Immature natural killer cell (primary cell): ENCODE data around the gene JTB. TPM values are rescaled to one million over a fixed set of nuclear protein-coding genes. Genes with fewer than 3 reads are reported as not detected.

ENCODE experiments used
- DNase-seq, 3 donors: peaks; one replicate each; pipeline ENCODE4 v3.0.0; 2022; ENCODE audit warnings: mixed read lengths in 1 of 3
- H3K27ac Mint-ChIP-seq, 6 donors: one replicate each; pipeline ENCODE4 v1.8.0; 2020; ENCODE audit warnings: mixed read lengths in 6 of 6, mild to moderate bottlenecking in 5 of 6, inconsistent platforms in 4 of 6, moderate library complexity in 3 of 6
- H3K27me3 Mint-ChIP-seq, 3 donors: one replicate each; pipeline ENCODE4 v1.8.0; 2020 to 2021; ENCODE audit warnings: low read depth in 3 of 3, mild to moderate bottlenecking in 3 of 3, mixed read lengths in 3 of 3, moderate library complexity in 3 of 3, inconsistent platforms in 1 of 3
- H3K36me3 Mint-ChIP-seq, 3 donors: one replicate each; pipeline ENCODE4 v1.8.0; 2020; ENCODE audit warnings: mixed read lengths in 3 of 3, inconsistent platforms in 2 of 3, mild to moderate bottlenecking in 2 of 3
- H3K4me1 Mint-ChIP-seq, 2 donors: one replicate each; pipeline ENCODE4 v1.8.0; 2020; ENCODE audit warnings: inconsistent platforms in 2 of 2, mild to moderate bottlenecking in 2 of 2, mixed read lengths in 2 of 2, moderate library complexity in 1 of 2
- H3K4me3 Mint-ChIP-seq, 5 donors: one replicate each; pipeline ENCODE4 v1.8.0; 2020; ENCODE audit warnings: mild to moderate bottlenecking in 5 of 5, mixed read lengths in 5 of 5, inconsistent platforms in 3 of 5, moderate library complexity in 3 of 5
- H3K9me3 Mint-ChIP-seq, 6 donors: one replicate each; pipeline ENCODE4 v1.8.0; 2020; ENCODE audit warnings: mild to moderate bottlenecking in 6 of 6, mixed read lengths in 6 of 6, inconsistent platforms in 4 of 6, moderate library complexity in 3 of 6
- polyA plus RNA-seq, 3 donors: library from polyadenylated mRNA; unstranded; fragments of 300-500 nt; fragmentation: Illumina TruSeq; gene quantifications; one replicate each; pipeline ENCODE4 v1.2.3, GENCODE V29; 2021

JTB gene
- polyA plus RNA-seq, 3 donors from 2014 or later: 365 to 460 (median 440) TPM

DNA sequence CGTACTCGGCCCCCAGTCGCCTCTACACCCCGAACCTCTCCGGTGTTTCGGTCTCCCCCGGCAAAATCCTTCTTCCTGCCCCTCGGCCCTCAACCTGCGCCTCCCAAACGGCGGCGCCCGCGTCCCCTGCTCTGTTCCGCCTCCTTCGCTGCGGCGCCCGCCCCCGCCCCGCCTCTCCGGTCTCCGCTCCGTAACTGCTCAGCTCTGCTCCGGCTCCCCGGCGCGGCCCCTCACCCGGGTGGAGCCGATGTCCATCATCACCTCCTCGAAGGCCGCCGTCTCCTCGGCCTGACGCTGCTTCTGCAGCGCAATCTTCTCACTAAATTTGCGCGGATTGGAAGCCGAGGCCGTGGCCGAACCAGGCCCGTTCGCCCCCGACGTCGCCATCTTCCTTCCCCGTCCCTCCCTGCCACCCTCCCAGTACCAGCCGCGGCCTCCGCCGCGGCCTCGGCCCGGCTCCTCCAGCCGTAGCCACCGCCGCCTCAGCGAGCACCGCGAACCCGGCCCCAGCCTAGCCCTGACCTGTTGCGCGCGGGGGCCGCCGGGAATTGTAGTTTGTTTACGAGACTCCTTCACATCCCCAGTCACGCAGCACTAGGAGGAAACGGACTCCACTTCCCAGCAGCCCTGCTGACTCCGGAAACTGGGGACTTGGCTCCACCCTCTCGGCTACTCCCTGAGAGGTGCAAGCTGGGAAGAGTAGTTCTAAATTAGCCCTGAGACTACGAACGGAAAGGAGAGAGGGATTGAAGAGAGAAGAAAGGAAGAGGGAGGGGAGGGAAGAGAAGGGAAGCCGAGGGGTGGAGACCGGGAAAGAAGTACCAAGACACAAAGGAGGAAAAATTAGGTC is 19.1 kb downstream of the JTB start, which contains the start of gene CRTC2:
CRTC2 (minus strand) TSS at position 502 of the 850 bp plus-strand sequence; CDS start at position 387, 115 bp downstream.
- peak within 1 kb of the TSS; percentile 91 to 99 (median 96) for H3K4me3 Mint-ChIP-seq
- H3K36me3 Mint-ChIP-seq: peaks cover 0 to 15% (median 6%) of the 10 kb centered on the region in 3 donors
- DNase-seq: peak; percentile 95 to 96 (median 96)
- peaks cover 57 to 64% of the 10 kb centered on the region in 2 donors for H3K4me1 Mint-ChIP-seq
- no peaks in the 10 kb centered on the region for H3K9me3 Mint-ChIP-seq
- peak within 1 kb of the TSS; percentile 94 to 98 (median 96) for H3K27ac Mint-ChIP-seq
- H3K27me3 Mint-ChIP-seq: peaks cover 0 to 10% (median 5%) of the 10 kb centered on the region in 3 donors

DNA sequence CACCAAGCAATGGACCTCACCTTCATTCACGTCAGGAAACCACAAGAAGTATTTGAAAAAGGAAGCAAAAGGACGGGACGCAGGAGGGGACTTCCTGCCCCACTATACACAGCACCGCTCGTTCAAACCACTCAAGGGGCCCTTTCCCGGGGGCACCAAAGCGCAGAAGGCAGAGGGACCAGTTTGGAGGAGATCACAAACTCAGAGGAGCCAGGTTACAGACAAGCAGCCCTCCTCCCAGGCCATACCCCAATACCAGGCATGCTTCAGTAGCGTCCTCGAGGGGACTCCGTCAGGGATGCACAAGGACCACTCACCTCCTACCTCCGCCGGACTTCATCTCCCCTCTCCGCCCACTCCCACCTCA is 19.7 kb downstream of the JTB start:
- DNase-seq: peak; percentile 51 to 68 (median 57)
- Mint-ChIP-seq H3K27ac (peak overlapping the region; percentile 94 to 98 (median 96)), H3K4me3 (peak overlapping the region; percentile 91 to 99 (median 96)), H3K9me3 (no peaks in the 10 kb centered on the region), H3K4me1 (peaks cover 52 to 58% of the 10 kb centered on the region in 2 donors), H3K36me3 (peaks cover 0 to 17% (median 6%) of the 10 kb centered on the region in 3 donors), H3K27me3 (peaks cover 0 to 8% (median 5%) of the 10 kb centered on the region in 3 donors)

DNA sequence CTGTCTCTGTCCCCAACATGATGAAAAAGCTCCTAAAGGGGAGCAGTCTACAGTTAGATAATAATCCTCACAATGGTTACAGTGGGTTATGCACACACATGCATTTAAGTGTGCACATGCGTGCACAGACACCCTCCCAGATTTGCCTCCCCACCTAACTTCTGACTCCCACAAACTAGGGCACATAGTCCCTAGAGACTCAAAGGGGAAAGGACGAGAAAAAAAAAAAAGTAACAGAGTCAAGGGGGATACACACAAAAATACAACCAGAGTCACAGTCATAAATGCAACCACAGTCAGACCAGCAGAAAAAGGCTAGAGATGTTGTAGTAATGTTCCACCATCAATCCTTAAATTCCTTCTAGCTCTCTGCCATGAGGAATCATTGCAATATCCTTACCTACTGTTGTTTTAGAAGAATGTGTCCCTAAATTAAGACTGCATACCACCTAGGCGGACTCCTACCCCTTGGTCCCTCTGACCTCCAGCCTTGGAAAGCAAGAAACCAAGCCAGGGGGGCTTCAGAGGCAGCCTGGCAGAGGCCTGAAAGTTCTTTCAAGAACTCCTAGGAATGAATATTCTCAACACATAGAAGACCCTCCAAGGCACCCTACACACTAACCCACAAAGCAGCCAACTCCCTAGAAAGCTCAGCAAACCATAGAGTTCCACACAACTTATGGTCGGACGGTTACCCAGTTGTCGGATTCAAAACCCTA is 20.3 kb downstream of the JTB start:
- Mint-ChIP-seq H3K36me3 (peaks cover 0 to 18% (median 6%) of the 10 kb centered on the region in 3 donors), H3K27ac (peak overlapping the region; percentile 94 to 98 (median 96)), H3K27me3 (peaks cover 0 to 8% (median 5%) of the 10 kb centered on the region in 3 donors), H3K4me3 (peak overlapping the region; percentile 91 to 99 (median 96)), H3K9me3 (no peaks in the 10 kb centered on the region), H3K4me1 (peaks cover 47 to 52% of the 10 kb centered on the region in 2 donors)
- no peak for DNase-seq

DNA sequence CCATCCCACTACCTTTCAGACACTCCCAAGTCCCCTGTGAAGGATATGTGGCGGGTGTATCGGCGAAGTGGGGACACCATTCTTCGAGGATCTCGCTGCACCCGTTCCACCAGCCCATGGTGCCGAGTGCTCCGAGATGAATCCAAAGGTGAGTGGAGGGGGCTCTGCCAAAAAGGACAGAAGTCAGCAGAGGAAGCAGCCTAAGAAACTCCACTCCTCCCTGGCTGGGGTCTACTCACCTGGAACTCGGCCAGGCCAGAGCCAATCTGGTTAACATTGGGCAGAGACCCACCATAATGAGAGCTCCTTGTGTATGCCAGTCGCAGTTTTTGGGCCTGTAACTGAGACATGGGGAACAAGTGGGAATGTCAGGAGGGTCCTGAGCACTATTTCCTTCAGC is 22.6 kb downstream of the JTB start:
- H3K27ac Mint-ChIP-seq: peak overlapping the region in 1 of 6 donors; percentile 49
- peaks cover 40 to 48% of the 10 kb centered on the region in 2 donors for H3K4me1 Mint-ChIP-seq
- H3K4me3 Mint-ChIP-seq: no peak overlapping the region
- H3K36me3 Mint-ChIP-seq: peaks cover 10 to 31% (median 17%) of the 10 kb centered on the region in 3 donors
- H3K9me3 Mint-ChIP-seq: no peaks in the 10 kb centered on the region
- DNase-seq: no peak
- H3K27me3 Mint-ChIP-seq: peaks cover 0 to 11% (median 5%) of the 10 kb centered on the region in 3 donors

DNA sequence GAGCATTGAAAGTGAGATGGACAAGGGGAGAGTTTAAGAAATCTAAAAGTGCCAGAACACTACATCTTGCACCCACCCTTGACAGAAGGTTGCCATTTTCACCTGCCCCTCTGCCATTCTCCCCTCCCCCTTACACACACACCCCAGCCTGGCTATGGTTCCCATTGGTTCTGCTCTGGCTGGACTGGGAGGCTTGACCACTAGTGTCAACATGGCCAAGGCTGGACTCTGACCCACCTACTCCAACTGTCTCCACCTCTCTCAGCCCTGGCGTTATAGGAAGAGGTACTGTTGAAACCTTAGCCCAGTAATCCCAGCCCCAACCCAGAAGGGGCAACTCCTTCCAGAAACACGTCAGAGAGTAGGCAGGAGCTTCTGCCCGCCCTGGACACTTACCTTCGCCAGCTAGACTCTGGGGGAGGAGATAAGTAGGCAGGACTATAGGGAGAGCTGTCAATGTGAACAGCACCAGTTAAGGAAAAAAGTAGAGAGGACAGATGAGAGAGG is 23.6 kb downstream of the JTB start:
- Mint-ChIP-seq H3K27ac (peak overlapping the region in 5 of 6 donors; percentile 4 to 83 (median 43)), H3K4me3 (no peak overlapping the region), H3K4me1 (peaks cover 40 to 47% of the 10 kb centered on the region in 2 donors), H3K36me3 (peaks cover 10 to 31% (median 17%) of the 10 kb centered on the region in 3 donors), H3K9me3 (no peaks in the 10 kb centered on the region), H3K27me3 (peaks cover 0 to 11% (median 5%) of the 10 kb centered on the region in 3 donors)
- DNase-seq: no peak

DNA sequence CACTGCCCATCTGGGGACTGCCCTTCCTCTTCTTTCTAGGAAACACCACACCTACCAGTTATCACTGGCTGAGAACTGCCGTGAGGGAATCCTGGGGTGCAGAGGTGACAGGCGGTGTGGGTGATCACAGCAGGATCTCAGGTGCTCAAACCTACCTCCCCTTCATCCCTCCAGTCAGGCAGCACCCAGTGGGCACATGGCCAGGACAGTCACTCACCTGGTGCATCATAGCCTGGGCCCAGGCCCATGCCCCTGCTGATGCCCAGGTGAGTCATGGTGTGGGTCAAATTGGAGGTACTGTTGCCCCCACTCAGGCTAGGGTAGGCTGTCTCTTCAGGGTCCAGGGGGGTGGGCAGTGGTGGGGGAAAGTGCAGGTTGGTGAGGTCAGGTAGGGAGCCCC is 25.7 kb downstream of the JTB start:
- Mint-ChIP-seq H3K4me3 (no peak overlapping the region), H3K4me1 (peaks cover 33 to 34% of the 10 kb centered on the region in 2 donors), H3K27ac (no peak overlapping the region), H3K36me3 (peaks cover 10 to 36% (median 21%) of the 10 kb centered on the region in 3 donors), H3K27me3 (peaks cover 0 to 5% (median 3%) of the 10 kb centered on the region in 3 donors), H3K9me3 (no peaks in the 10 kb centered on the region)
- no peak for DNase-seq

DNA sequence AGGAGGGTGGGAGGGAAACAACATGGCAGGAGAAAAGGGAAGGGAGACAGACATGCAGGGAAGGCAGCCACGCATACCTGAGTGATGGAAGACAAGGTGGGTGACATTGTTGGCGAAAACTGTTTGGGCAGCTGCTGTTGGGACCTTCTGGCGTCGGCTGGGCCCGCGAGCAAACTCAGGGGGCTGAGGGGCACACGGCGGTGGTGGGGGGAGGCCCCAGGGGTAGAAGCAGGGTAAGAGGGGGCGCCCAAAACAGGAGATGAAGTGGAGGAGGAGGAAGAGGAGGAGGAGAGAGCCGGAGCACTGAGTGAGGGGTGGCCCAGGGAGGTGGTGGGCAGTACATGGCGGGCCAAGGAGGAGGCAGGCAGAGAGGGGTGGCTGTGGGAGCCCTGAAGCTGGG is 26.3 kb downstream of the JTB start:
- no peak overlapping the region for H3K4me3 Mint-ChIP-seq
- H3K36me3 Mint-ChIP-seq: peaks cover 10 to 36% (median 21%) of the 10 kb centered on the region in 3 donors

DNA sequence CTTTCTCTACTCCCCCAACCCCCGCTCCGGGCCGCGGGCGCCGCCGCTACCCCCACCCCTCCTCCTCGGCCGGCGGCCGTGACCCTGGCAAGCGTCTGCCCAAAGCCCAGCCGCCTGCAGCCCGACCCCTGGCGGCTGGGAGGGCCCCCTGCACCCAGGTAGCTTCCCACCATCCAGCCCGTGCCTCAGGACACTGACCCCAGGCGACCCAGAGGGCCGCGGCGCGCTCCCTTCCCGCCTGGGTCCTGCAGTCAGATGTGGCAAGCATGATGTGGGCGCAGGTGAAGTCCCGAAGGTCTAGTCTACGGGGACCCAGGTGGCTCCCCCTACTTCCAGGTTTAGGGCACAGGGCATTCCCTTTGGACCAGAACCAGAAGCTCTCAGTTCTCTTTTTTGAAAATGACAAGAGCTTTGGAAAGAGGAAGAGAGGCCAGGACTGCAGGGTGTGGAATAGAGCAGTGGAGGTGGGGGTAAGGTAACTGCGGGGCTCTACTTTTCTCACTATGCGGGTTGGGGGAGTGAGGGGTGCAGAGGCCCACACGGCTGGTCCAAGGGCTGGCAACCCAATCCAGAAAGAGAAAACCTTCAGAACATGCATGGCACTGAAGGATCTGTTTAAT is 30.7 kb downstream of the JTB start, which contains the start of gene DENND4B:
DENND4B (minus strand) TSS at position 97 of the 620 bp plus-strand sequence. CDS start 2,344 bp downstream, outside the sequence.
- Mint-ChIP-seq H3K9me3 (no peaks in the 10 kb centered on the region), H3K27ac (peak within 1 kb of the TSS; percentile 96 to 100 (median 100)), H3K36me3 (peaks cover 14 to 31% (median 23%) of the 10 kb centered on the region in 3 donors), H3K27me3 (peaks cover 11 to 23% (median 13%) of the 10 kb centered on the region in 3 donors), H3K4me3 (peak within 1 kb of the TSS; percentile 93 to 100 (median 98)), H3K4me1 (peaks cover 43 to 47% of the 10 kb centered on the region in 2 donors)
- peak; percentile 79 to 82 (median 81) for DNase-seq

More for the DNA sequence above, 26.3 kb downstream of the JTB start:
- Mint-ChIP-seq H3K4me1 (peaks cover 29 to 30% of the 10 kb centered on the region in 2 donors), H3K27ac (peak overlapping the region in 1 of 6 donors; percentile 5), H3K9me3 (no peaks in the 10 kb centered on the region), H3K27me3 (peaks cover 0 to 6% (median 3%) of the 10 kb centered on the region in 3 donors)
- DNase-seq: no peak

DNA sequence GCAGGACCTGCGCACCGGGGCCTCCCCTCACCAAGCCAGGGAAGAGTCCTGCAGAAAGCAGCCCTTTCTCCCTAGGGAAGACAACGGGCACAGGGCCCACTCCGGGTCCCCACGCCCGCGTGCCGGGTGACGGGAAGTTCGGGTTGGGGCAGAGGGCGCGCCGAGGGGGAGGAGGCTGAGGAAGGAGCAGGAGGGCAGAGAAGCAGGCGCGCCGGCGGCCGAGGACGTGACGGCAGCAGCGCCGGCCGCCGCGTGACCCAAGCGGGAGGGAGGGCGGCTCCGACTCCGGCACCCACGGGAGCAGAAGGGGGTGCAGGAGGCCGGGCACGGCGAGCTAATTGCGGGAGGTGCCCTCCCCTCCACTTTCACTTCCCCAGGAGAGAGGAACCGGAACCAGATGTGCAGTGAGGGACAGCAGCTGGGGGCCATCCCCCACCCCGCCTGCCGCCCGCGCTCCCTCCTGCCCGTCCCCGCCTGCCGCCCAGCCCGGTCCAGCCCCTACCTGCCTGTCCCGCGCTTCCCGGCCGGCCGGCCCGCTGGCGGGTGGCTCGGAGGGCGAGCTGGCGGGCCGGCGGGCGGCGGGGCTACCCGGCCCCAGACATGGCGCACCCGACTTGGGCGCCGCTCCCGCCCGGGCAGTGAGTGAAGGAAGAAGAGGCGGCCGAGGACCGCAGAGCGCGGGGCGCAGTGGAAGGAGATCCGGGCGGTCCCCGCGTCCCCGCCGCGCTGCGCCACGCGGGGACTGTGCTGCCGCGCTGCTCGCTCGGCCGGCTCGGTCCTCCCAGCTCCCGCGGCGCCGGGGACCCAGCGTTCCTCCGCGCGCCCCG is 31.5 kb downstream of the JTB start:
- Mint-ChIP-seq H3K27me3 (peaks cover 11 to 22% (median 13%) of the 10 kb centered on the region in 3 donors), H3K4me3 (peak overlapping the region; percentile 93 to 100 (median 98)), H3K36me3 (peaks cover 12 to 34% (median 22%) of the 10 kb centered on the region in 3 donors), H3K4me1 (peaks cover 45 to 47% of the 10 kb centered on the region in 2 donors), H3K27ac (peak overlapping the region; percentile 96 to 100 (median 100)), H3K9me3 (no peaks in the 10 kb centered on the region)
- peak; percentile 88 to 90 (median 90) for DNase-seq

DNA sequence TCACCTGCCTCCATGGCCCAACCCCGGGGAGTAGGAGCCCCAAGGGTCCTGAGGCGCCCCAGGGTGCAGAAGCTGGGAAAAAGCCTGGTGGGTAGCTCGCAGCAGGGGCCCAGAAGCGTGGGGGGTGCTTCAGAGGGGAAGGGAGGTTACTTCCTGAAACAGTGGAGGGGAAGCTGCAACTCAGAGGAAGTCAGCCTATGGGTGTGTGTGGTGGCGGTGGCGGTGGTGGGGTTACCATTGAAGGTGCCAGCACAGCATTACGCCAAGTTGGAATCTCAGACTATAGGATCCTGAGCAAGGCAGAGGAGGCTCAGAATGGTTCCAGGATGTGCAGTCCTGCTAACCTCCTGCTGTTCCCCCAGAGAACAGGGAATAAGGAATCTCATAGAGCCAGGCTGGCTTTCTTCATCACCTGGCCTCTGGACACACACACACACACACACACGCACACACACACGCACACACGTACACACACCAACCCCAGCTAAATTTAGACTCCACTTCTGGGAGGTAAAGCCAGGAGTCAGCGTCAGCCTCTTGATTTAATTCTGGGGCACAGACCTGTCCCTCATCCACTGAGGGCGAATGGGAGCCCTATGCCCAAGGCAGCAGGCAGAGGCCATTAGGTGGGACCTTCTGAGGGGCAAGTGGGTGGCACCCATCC is 32.2 kb downstream of the JTB start:
- peaks cover 9 to 31% (median 19%) of the 10 kb centered on the region in 3 donors for H3K36me3 Mint-ChIP-seq
- H3K4me1 Mint-ChIP-seq: peaks cover 44 to 48% of the 10 kb centered on the region in 2 donors
- H3K27me3 Mint-ChIP-seq: peaks cover 11 to 20% (median 13%) of the 10 kb centered on the region in 3 donors
- DNase-seq: peak; percentile 91 to 92 (median 92)
- peak overlapping the region; percentile 96 to 100 (median 100) for H3K27ac Mint-ChIP-seq
- no peaks in the 10 kb centered on the region for H3K9me3 Mint-ChIP-seq
- peak overlapping the region; percentile 93 to 100 (median 98) for H3K4me3 Mint-ChIP-seq

DNA sequence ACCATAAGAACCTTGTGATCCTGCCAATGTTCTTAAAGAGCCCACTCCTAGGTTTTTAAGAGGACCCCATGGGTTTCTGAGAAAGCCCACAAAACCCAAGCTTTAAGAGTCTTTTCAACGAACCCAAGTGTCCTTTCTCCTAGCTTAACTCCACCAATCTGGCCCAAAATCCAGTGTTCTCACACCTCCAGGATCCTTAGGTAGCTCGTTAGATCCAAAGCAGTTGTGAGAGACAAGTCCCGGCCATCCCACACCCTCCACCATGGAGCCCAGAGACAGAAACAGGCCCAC is 32.7 kb downstream of the JTB start:
- Mint-ChIP-seq H3K4me1 (peaks cover 49% of the 10 kb centered on the region in 2 donors), H3K27me3 (peaks cover 11 to 20% (median 13%) of the 10 kb centered on the region in 3 donors), H3K4me3 (peak overlapping the region; percentile 93 to 100 (median 98)), H3K27ac (peak overlapping the region; percentile 96 to 100 (median 100)), H3K9me3 (no peaks in the 10 kb centered on the region), H3K36me3 (peaks cover 9 to 32% (median 19%) of the 10 kb centered on the region in 3 donors)
- DNase-seq: no peak
